ENCODE measurements around the gene OPA1. TPM values are rescaled to one million over a fixed set of nuclear protein-coding genes. Genes with fewer than 3 reads are reported as not detected.

The OPA1 gene
- total RNA-seq, 2 donors from 2014 or later: 20.8 to 45.8 TPM

- H3K27me3 ChIP-seq: no peaks in the 10 kb centered on the region
- peaks cover 6% of the 10 kb centered on the region in 2 donors for H3K36me3 ChIP-seq (replicated peaks in 1 of 2; ENCODE audit: insufficient read depth in 1 of 2, low read depth in 2 of 2)
- DNase-seq: no peak
- TF ChIP-seq POLR2A (IDR thresholded peaks at IDR 0.05) (no peak), CTCF (IDR thresholded peaks at IDR 0.05) (peak; percentile 35 to 54 (median 46))
- no peak overlapping the region for H3K4me3 ChIP-seq
- intact Hi-C loops (cut with DNase I): loop anchor here (10.0 kb wide), 1 partner anchor 669 kb away; no protein-coding TSS in a partner anchor
- H3K4me1 ChIP-seq: no peaks in the 10 kb centered on the region
- 90 to 91% methylated on average over 1 of the region's 1 CpG for WGBS, 2 donors
- no peak for ATAC-seq
- H3K27ac ChIP-seq: no peak overlapping the region
- no peaks in the 10 kb centered on the region for H3K9me3 ChIP-seq
Observed at GRCh38 chr3:193665370-193665989, 72.5 kb downstream of the OPA1 start.

- TF ChIP-seq CTCF (IDR thresholded peaks at IDR 0.05) (no peak), POLR2A (IDR thresholded peaks at IDR 0.05) (no peak)
- Histone ChIP-seq H3K27ac (no peak overlapping the region), H3K4me1 (no peaks in the 10 kb centered on the region), H3K27me3 (no peaks in the 10 kb centered on the region), H3K9me3 (no peaks in the 10 kb centered on the region), H3K4me3 (no peak overlapping the region), H3K36me3 (replicated peaks in 1 of 2; ENCODE audit: insufficient read depth in 1 of 2, low read depth in 2 of 2) (peaks cover 0 to 3% of the 10 kb centered on the region in 2 donors)
- WGBS, 2 donors: 91 to 98% methylated on average over 7 of the region's 7 CpGs
- ATAC-seq (no peak), DNase-seq (peak in 3 of 4 donors; percentile 6 to 17 (median 15))
- intact Hi-C loops (cut with DNase I): no loop called here
Observed at GRCh38 chr3:193673845-193674244, 80.8 kb downstream of the OPA1 start.

- Histone ChIP-seq H3K27ac (no peak overlapping the region), H3K36me3 (replicated peaks in 1 of 2; ENCODE audit: insufficient read depth in 1 of 2, low read depth in 2 of 2) (peaks cover 0 to 3% of the 10 kb centered on the region in 2 donors), H3K9me3 (no peaks in the 10 kb centered on the region), H3K4me1 (no peaks in the 10 kb centered on the region), H3K27me3 (no peaks in the 10 kb centered on the region), H3K4me3 (no peak overlapping the region)
- no peak for TF ChIP-seq CTCF (IDR thresholded peaks at IDR 0.05)
- no peak for TF ChIP-seq POLR2A (IDR thresholded peaks at IDR 0.05)
- ATAC-seq (no peak), DNase-seq (no peak)
- intact Hi-C loops (cut with DNase I): no loop called here
- WGBS, 2 donors: 94 to 95% methylated on average over 9 of the region's 9 CpGs
Observed at GRCh38 chr3:193674714-193675113, 81.7 kb downstream of the OPA1 start.

GRCh38 chr3:193677734-193678133 is 84.7 kb downstream of the OPA1 start:
- no peak overlapping the region for H3K27ac ChIP-seq
- ATAC-seq (no peak), DNase-seq (no peak)
- no peaks in the 10 kb centered on the region for H3K9me3 ChIP-seq
- WGBS, 2 donors: 88 to 89% methylated on average over 5 of the region's 5 CpGs
- intact Hi-C loops (cut with DNase I): no loop called here
- no peaks in the 10 kb centered on the region for H3K27me3 ChIP-seq
- H3K36me3 ChIP-seq (replicated peaks in 1 of 2; ENCODE audit: insufficient read depth in 1 of 2, low read depth in 2 of 2): peaks cover 0 to 3% of the 10 kb centered on the region in 2 donors
- H3K4me1 ChIP-seq: no peaks in the 10 kb centered on the region
- no peak overlapping the region for H3K4me3 ChIP-seq
- TF ChIP-seq CTCF (IDR thresholded peaks at IDR 0.05) (no peak), POLR2A (IDR thresholded peaks at IDR 0.05) (no peak)

- intact Hi-C loops (cut with DNase I): no loop called here
- H3K4me1 ChIP-seq: no peaks in the 10 kb centered on the region
- DNase-seq (no peak), ATAC-seq (no peak)
- no peak overlapping the region for H3K4me3 ChIP-seq
- TF ChIP-seq POLR2A (IDR thresholded peaks at IDR 0.05): no peak
- TF ChIP-seq CTCF (IDR thresholded peaks at IDR 0.05): no peak
- H3K36me3 ChIP-seq (replicated peaks in 1 of 2; ENCODE audit: insufficient read depth in 1 of 2, low read depth in 2 of 2): peaks cover 0 to 3% of the 10 kb centered on the region in 2 donors
- H3K27me3 ChIP-seq: no peaks in the 10 kb centered on the region
- WGBS, 2 donors: 69 to 79% methylated on average over 2 of the region's 2 CpGs
- no peaks in the 10 kb centered on the region for H3K9me3 ChIP-seq
- no peak overlapping the region for H3K27ac ChIP-seq
Observed at GRCh38 chr3:193680220-193680619, 87.2 kb downstream of the OPA1 start.
